ENCODE results near the gene SLC25A42. TPM values are rescaled to one million over a fixed set of nuclear protein-coding genes. Genes with fewer than 3 reads are reported as not detected.

Gene SLC25A42
- total and polyA plus RNA-seq, 2 of the 13 experiments (the other 11 are each of a cell fraction or from before 2014, with no cell fraction given): 12.8 to 18.3 TPM

DNA sequence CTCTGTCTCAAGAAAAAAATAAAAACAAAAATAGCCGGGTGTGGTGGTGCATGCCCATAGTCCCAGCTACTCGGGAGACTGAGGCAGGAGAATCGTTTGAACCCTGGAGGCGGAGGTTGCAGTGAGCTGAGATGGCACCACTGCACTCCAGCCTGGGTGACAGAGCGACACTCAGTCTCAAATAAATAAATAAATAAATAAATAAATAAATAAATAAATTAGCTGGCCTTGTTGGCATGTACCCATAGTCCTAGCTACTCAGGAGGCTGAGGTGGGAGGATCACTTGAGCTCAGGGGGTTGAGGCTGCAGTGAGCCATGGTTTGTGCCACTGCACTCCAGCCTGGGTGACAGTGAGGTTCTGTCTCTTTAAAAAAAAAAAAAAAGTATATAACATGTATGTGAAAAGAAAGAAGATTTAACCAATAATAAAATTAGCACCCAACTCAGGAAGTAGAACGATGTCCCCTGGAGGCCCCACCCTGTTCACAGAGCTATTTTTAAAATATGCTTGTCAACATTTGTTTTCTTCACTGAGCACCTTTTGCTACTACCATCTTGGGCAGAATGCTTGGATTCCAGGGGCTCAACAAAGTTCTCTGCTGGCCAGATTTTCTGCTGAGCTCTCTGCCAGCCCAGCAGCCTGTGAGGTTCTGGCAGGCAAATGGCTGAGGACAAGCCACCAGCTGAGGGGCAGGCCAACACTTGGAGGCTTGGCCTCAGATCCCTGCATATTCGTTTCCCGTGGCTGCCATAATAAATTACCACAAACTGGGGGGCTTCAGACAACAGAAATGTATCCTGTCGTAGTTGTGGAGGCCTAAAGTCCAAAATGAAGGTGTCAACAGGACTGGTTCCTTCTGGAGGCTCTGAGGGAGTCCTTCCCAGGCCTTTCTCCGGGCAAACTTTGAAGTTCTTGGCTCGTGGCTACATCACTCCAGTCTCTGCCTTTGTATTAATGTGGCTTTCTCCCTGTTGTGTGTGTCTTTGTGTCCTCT lies 5.2 kb downstream of the SLC25A42 start:
- no TSS peak for BruUV-seq (replicated peaks)
- DNase-seq (ENCODE audit: low spot score) (no peak), ATAC-seq (no peak), FAIRE-seq (no peak)
- no peak overlapping the region for H3K4me2 ChIP-seq (ENCODE audit: low read depth, low read length)
- CTCF ChIA-PET (ENCODE audit: low intra/inter-chr PET ratio, low total read pairs): no interaction called here
- peaks cover 26% of the 10 kb centered on the region for H3K4me1 ChIP-seq (ENCODE audit: insufficient read depth, low read length)
- peaks cover 0 to 5% of the 10 kb centered on the region in 2 experiments; a peak in 2 of 5 replicates for H3K36me3 ChIP-seq (replicated peaks in 1 of 2; ENCODE audit: control insufficient read depth in 1 of 2, insufficient read depth in 2 of 2, low read length in 2 of 2)
- intact Hi-C loops (cut with micrococcal nuclease; ENCODE audit: unreplicated experiment) (no loop called here), in situ Hi-C loops (cut with HindIII; ENCODE audit: extremely low pct_ligation_motif_present, low pct_unique_long_range_greater_than_20kb) (no loop called here)
- TF ChIP-seq ZNF430 (CRISPR knock-in tag; IDR thresholded peaks at IDR 0.05) (no peak), ZMYM4 (CRISPR knock-in tag; IDR thresholded peaks at IDR 0.05) (no peak), HDAC1 (CRISPR knock-in tag; IDR thresholded peaks at IDR 0.05) (no peak), ZNF713 (CRISPR knock-in tag; IDR thresholded peaks at IDR 0.05) (no peak), ZNF879 (CRISPR knock-in tag; IDR thresholded peaks at IDR 0.05) (no peak), GLI4 (CRISPR knock-in tag; IDR thresholded peaks at IDR 0.05; ENCODE audit: borderline replicate concordance) (no peak), ZIK1 (CRISPR knock-in tag; IDR thresholded peaks at IDR 0.05; ENCODE audit: borderline replicate concordance, low read depth) (no peak), NAIF1 (CRISPR knock-in tag; IDR thresholded peaks at IDR 0.05; ENCODE audit: borderline replicate concordance) (no peak), HES4 (CRISPR knock-in tag; IDR thresholded peaks at IDR 0.05; ENCODE audit: borderline replicate concordance) (no peak), POLR2G (IDR thresholded peaks at IDR 0.05; ENCODE audit: low read depth, low read length) (no peak)
- TF ChIP-seq, protein P1, sequence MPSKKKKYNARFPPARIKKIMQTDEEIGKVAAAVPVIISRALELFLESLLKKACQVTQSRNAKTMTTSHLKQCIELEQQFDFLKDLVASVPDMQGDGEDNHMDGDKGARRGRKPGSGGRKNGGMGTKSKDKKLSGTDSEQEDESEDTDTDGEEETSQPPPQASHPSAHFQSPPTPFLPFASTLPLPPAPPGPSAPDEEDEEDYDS (CRISPR knock-in tag; IDR thresholded peaks at IDR 0.05): no peak
- TF ChIP-seq, protein P2, sequence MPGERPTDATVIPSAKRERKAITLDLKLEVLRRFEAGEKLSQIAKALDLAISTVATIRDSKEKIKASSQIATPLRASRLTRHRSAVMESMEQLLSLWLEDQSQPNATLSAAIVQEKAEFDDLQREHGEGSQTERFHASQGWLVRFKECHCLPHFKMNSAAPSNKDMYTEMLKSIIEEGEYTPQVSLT (CRISPR knock-in tag; IDR thresholded peaks at IDR 0.05; ENCODE audit: borderline replicate concordance, low read depth): no peak
- TF ChIP-seq, protein P3, sequence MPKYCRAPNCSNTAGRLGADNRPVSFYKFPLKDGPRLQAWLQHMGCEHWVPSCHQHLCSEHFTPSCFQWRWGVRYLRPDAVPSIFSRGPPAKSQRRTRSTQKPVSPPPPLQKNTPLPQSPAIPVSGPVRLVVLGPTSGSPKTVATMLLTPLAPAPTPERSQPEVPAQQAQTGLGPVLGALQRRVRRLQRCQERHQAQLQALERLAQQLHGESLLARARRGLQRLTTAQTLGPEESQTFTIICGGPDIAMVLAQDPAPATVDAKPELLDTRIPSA (CRISPR knock-in tag; IDR thresholded peaks at IDR 0.05; ENCODE audit: borderline replicate concordance): no peak
- TF ChIP-seq, protein P4, sequence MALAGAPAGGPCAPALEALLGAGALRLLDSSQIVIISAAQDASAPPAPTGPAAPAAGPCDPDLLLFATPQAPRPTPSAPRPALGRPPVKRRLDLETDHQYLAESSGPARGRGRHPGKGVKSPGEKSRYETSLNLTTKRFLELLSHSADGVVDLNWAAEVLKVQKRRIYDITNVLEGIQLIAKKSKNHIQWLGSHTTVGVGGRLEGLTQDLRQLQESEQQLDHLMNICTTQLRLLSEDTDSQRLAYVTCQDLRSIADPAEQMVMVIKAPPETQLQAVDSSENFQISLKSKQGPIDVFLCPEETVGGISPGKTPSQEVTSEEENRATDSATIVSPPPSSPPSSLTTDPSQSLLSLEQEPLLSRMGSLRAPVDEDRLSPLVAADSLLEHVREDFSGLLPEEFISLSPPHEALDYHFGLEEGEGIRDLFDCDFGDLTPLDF (CRISPR knock-in tag; IDR thresholded peaks at IDR 0.05): no peak
- peaks cover 10% of the 10 kb centered on the region for H3K79me2 ChIP-seq (ENCODE audit: insufficient read depth, low read length)
- no peak overlapping the region for H2AFZ ChIP-seq (ENCODE audit: low read length)
- H3K4me3 ChIP-seq (replicated peaks in 1 of 3; ENCODE audit: insufficient read depth in 1 of 3, low read depth in 2 of 3, low read length in 3 of 3): no peak overlapping the region
- 90% methylated on average over 11 of the region's 11 CpGs for WGBS (ENCODE audit: low lambda C conversion rate)
- POLR2A ChIA-PET: interaction anchor here (0.9 kb wide), 1 partner anchor 30 kb away, joined by 3 read pairs; no protein-coding TSS in a partner anchor
- H4K20me1 ChIP-seq (ENCODE audit: insufficient read depth, low read length): no peaks in the 10 kb centered on the region
- no peak overlapping the region for H3K9ac ChIP-seq (ENCODE audit: insufficient read depth, low read depth, low read length)
- no peaks in the 10 kb centered on the region for H3K9me3 ChIP-seq (ENCODE audit: low read length)
- no peaks in the 10 kb centered on the region for H3K27me3 ChIP-seq (ENCODE audit: control insufficient read depth in 1 of 2, insufficient read depth in 2 of 2, low read length in 2 of 2)
- H3K27ac ChIP-seq (ENCODE audit: extremely low read length, insufficient read depth, low read length): no peak overlapping the region

Data from HepG2 (cell line).